Neuronal stem cell (in vitro differentiated cells): Measurements from ENCODE around the gene SVIL.

Experiments used
- DNase-seq: peaks from one replicate; pipeline ENCODE4 v3.0.0-alpha.2; 2013; ENCODE audit warnings: low spot score
- H2AFZ ChIP-seq: one replicate; pipeline ENCODE4 v1.6.1; 2013; ENCODE audit warnings: mild to moderate bottlenecking, low read length, inconsistent platforms
- H2AK5ac ChIP-seq: 2 replicates; pipeline ENCODE4 v1.6.1; 2013; ENCODE audit warnings: low read depth, mild to moderate bottlenecking, inconsistent platforms, low read length, moderate library complexity, mixed read lengths
- H2BK120ac ChIP-seq: 2 replicates; pipeline ENCODE4 v1.6.1; 2013; ENCODE audit warnings: low read depth, mild to moderate bottlenecking, inconsistent platforms, low read length, moderate library complexity, mixed read lengths
- H2BK12ac ChIP-seq: one replicate; pipeline ENCODE4 v1.6.1; 2013; ENCODE audit warnings: low read length, inconsistent platforms
- H2BK15ac ChIP-seq: 2 replicates; pipeline ENCODE4 v1.6.1; 2013; ENCODE audit warnings: mild to moderate bottlenecking, low read length, inconsistent platforms, mixed read lengths
- H2BK5ac ChIP-seq: one replicate; pipeline ENCODE4 v1.6.1; 2013; ENCODE audit warnings: inconsistent platforms, mild to moderate bottlenecking, low read length, moderate library complexity
- H3K14ac ChIP-seq: one replicate; pipeline ENCODE4 v1.6.1; 2013; ENCODE audit warnings: low read length, inconsistent platforms
- H3K18ac ChIP-seq: 2 replicates; pipeline ENCODE4 v1.6.1; 2013; ENCODE audit warnings: low read length, inconsistent platforms
- H3K23ac ChIP-seq: 2 replicates; pipeline ENCODE4 v1.6.1; 2013; ENCODE audit warnings: low read depth, mild to moderate bottlenecking, mixed read lengths, low read length, inconsistent platforms; ENCODE audit not compliant: poor library complexity
- H3K27ac ChIP-seq: replicated peaks from 3 replicates; pipeline ENCODE4 v1.5.1; 2013; ENCODE audit warnings: low read length, inconsistent platforms
- H3K27me3 ChIP-seq, 3 experiments: 2 replicates each; pipeline ENCODE4 v1.6.1; 2013; ENCODE audit warnings: low read length in 3 of 3, mild to moderate bottlenecking in 2 of 3, inconsistent platforms in 1 of 3, low read depth in 1 of 3, mixed read lengths in 1 of 3, moderate library complexity in 1 of 3; ENCODE audit not compliant: control insufficient read depth in 3 of 3, insufficient read depth in 3 of 3
- H3K36me3 ChIP-seq, 2 donors: replicated peaks in 1 of 2; 2 replicates each; pipeline ENCODE4 v1.6.1; 2013; ENCODE audit warnings: low read length in 2 of 2; ENCODE audit not compliant: control insufficient read depth in 2 of 2, insufficient read depth in 2 of 2
- H3K4ac ChIP-seq: 2 replicates; pipeline ENCODE4 v1.6.1; 2013; ENCODE audit warnings: inconsistent platforms, mild to moderate bottlenecking, low read length, moderate library complexity
- H3K4me1 ChIP-seq, 2 donors: 1 replicate in 1 of 2; 2 replicates in 1 of 2; pipeline ENCODE4 v1.6.1; 2013; ENCODE audit warnings: low read length in 2 of 2, low read depth in 1 of 2; ENCODE audit not compliant: control insufficient read depth in 2 of 2, insufficient read depth in 1 of 2
- H3K4me2 ChIP-seq: one replicate; pipeline ENCODE4 v1.6.1; 2013; ENCODE audit warnings: mild to moderate bottlenecking, low read length, inconsistent platforms; ENCODE audit not compliant: insufficient read depth, poor library complexity, severe bottlenecking
- H3K4me3 ChIP-seq, 2 donors: 2 replicates each; pipeline ENCODE4 v1.5.1; 2013; ENCODE audit warnings: low read length in 2 of 2, mild to moderate bottlenecking in 2 of 2, inconsistent platforms in 1 of 2, moderate library complexity in 1 of 2
- H3K79me1 ChIP-seq: one replicate; pipeline ENCODE4 v1.6.1; 2013; ENCODE audit warnings: low read depth, mild to moderate bottlenecking, inconsistent platforms, low read length, moderate library complexity
- H3K9ac ChIP-seq: one replicate; pipeline ENCODE4 v1.6.1; 2013; ENCODE audit warnings: mild to moderate bottlenecking, low read depth, low read length, inconsistent platforms; ENCODE audit not compliant: poor library complexity
- H3K9me3 ChIP-seq, 2 donors: replicated peaks in 1 of 2; 2 replicates each; pipeline versions ENCODE3 to v1.6.1; 2013; ENCODE audit warnings: low read length in 2 of 2, mild to moderate bottlenecking in 2 of 2, inconsistent platforms in 1 of 2, low read depth in 1 of 2, mixed read lengths in 1 of 2, moderate library complexity in 1 of 2; ENCODE audit not compliant: control insufficient read depth in 2 of 2, insufficient read depth in 1 of 2
- H4K8ac ChIP-seq: one replicate; pipeline ENCODE4 v1.6.1; 2013; ENCODE audit warnings: low read depth, mild to moderate bottlenecking, inconsistent platforms, low read length, moderate library complexity
- H4K91ac ChIP-seq: one replicate; pipeline ENCODE4 v1.6.1; 2013; ENCODE audit warnings: low read length, low read depth, mild to moderate bottlenecking, inconsistent platforms; ENCODE audit not compliant: poor library complexity
- WGBS, 2 donors: extraction: QIAGEN DNeasy Blood & Tissue Kit; methylation state at CpG; one replicate each; pipeline ENCODE4 v1.1.7; 2013; ENCODE audit warnings: missing lambda C conversion rate in 2 of 2, mixed read lengths in 1 of 2; ENCODE audit not compliant: insufficient read length in 2 of 2, insufficient replicate concordance in 1 of 2; ENCODE audit errors: extremely low coverage in 2 of 2; 5-methylcytosine and 5-hydroxymethylcytosine counted together

Gene SVIL

DNA sequence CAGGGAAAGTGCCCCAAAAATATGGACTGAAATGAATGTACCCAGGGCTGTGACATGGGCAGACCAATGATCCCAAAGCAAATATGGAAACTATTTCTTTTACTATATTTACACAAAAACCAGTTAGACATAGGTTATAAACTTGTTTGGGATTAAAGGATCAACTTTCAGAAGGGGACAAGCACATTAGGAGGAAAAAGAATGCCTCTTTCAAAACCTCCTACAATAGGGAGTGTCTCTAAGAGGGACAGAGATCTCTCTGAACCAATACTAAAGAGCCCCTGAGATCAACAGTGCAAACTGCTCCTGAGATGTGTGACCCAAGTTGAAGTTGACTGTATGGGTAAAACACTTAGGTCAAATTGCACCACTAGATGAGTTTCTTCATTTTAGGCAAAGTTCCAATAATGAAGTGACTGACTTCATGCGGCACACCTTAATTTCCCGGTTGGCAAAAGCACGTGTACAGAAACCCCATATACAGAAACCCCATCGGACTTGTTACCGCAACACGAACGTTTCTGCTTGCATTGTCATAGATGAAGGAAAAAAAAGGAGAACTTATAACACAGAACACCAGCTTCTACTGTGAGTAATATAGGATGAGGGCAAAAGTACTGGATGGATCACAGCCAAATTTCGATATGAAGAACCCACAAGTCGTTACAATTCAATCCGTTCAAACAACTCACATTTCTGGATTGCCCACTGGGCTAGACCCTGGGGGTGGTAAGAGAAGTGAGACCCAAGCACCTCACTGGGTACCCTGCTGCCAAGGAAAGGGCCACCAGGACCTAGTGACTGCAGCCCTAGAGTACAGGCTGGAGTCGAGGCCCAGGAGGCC, 4.3 kb downstream of the SVIL start:
- no peak overlapping the region for H2AFZ ChIP-seq
- DNase-seq, result no peak
- H3K14ac ChIP-seq, result no peak overlapping the region
- no peaks in the 10 kb centered on the region for H3K9me3 ChIP-seq
- H3K18ac ChIP-seq, result no peak overlapping the region
- H3K4ac ChIP-seq, result no peak overlapping the region
- no peak overlapping the region for H4K8ac ChIP-seq
- H3K23ac ChIP-seq, result no peak overlapping the region
- no peak overlapping the region for H2BK12ac ChIP-seq
- no peak overlapping the region for H2BK15ac ChIP-seq
- no peak overlapping the region for H2BK120ac ChIP-seq
- H2AK5ac ChIP-seq, result no peak overlapping the region
- H3K9ac ChIP-seq, result no peak overlapping the region
- H2BK5ac ChIP-seq, result no peak overlapping the region
- H4K91ac ChIP-seq, result no peak overlapping the region
- H3K27me3 ChIP-seq, result no peaks in the 10 kb centered on the region
- WGBS, 2 donors, result no CpG with 5 or more reads among the region's 11 CpGs
- H3K27ac ChIP-seq, result no peak overlapping the region
- no peaks in the 10 kb centered on the region for H3K36me3 ChIP-seq
- peaks cover 4% of the 10 kb centered on the region for H3K79me1 ChIP-seq
- peaks cover 6 to 9% of the 10 kb centered on the region in 2 donors for H3K4me1 ChIP-seq
- H3K4me3 ChIP-seq, result no peak overlapping the region
- H3K4me2 ChIP-seq, result no peak overlapping the region

DNA sequence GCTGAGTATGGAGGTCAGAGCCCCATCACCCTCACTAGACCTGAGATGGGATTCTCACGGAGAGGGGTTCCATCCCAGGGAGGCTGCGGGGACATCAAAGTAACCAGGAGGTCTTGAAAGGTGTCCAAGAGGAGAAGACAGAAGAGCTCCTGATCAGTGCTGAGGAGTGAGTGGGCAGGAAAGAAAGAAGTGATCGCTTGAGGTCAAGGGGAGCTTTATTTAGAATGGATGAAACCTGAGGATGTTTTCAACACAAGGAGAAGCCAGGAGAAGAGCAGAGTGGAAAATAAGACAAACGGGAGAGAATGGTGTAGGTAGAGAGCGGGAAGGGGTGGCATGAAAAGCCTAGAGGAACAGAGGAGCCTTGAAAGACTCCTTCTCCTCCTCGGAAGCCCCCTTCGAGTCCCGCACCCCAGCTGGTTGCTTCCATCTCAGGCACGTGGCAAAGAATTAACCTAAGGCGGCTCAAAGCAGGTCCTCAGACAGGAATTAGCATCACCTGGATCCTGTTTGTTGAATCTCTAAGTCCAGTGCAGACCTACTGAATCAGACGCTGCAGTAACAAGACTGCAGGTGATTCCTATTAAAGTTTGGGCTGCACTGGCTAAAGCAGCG, 5.8 kb downstream of the SVIL start:
- Histone ChIP-seq H3K9me3 (no peaks in the 10 kb centered on the region), H2BK15ac (no peak overlapping the region), H3K4ac (no peak overlapping the region), H3K4me1 (peaks cover 0 to 6% of the 10 kb centered on the region in 2 donors), H3K36me3 (no peaks in the 10 kb centered on the region), H3K9ac (no peak overlapping the region), H2AFZ (no peak overlapping the region), H2BK5ac (no peak overlapping the region), H3K27ac (no peak overlapping the region), H4K91ac (no peak overlapping the region), H3K27me3 (no peaks in the 10 kb centered on the region), H3K4me2 (no peak overlapping the region), H3K14ac (no peak overlapping the region), H4K8ac (no peak overlapping the region), H2BK120ac (no peak overlapping the region), H3K4me3 (no peak overlapping the region), H3K79me1 (peaks cover 4% of the 10 kb centered on the region), H2AK5ac (no peak overlapping the region), H3K23ac (no peak overlapping the region), H3K18ac (no peak overlapping the region), H2BK12ac (no peak overlapping the region)
- no peak for DNase-seq
- WGBS, 2 donors, result no CpG with 5 or more reads among the region's 12 CpGs

DNA sequence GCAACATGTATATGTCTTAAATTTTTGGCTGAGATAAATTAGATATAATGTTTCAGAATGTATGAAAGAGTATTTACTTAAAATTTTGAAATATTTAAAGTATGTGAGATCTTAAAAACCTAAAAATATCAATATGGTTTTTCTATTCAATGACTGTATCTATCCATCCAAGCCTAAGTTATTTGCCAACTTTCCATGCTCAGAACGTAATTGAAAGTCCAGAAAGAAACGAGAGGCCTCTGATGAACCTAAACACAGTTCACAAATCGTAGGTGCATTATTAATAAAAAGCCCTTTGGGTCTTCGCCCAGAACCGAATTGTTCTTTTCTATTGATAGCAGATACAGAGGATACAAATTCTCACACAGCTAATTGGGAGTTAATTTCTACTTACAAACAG, 6.5 kb downstream of the SVIL start:
- Histone ChIP-seq H3K36me3 (no peaks in the 10 kb centered on the region), H4K91ac (no peak overlapping the region), H2AK5ac (no peak overlapping the region), H3K4ac (no peak overlapping the region), H2BK12ac (no peak overlapping the region), H3K14ac (no peak overlapping the region), H3K4me1 (peaks cover 0 to 7% of the 10 kb centered on the region in 2 donors), H3K9ac (no peak overlapping the region), H3K23ac (no peak overlapping the region), H3K79me1 (peaks cover 4% of the 10 kb centered on the region), H2BK120ac (no peak overlapping the region), H3K18ac (no peak overlapping the region), H3K27ac (no peak overlapping the region), H3K27me3 (no peaks in the 10 kb centered on the region), H3K4me3 (no peak overlapping the region), H3K9me3 (no peaks in the 10 kb centered on the region), H2BK15ac (no peak overlapping the region), H4K8ac (no peak overlapping the region), H3K4me2 (no peak overlapping the region), H2AFZ (no peak overlapping the region), H2BK5ac (no peak overlapping the region)
- DNase-seq, result no peak
- no CpG with 5 or more reads among the region's 5 CpGs for WGBS, 2 donors
